HUDEP-2 (cell line): ENCODE results near the gene KRTAP5-2.
"Not testable (repeated sequence)": the region's sequence is repeated elsewhere in the genome, so short reads cannot be mapped to it uniquely, and the experiment has no call there.

Experiments used
- DNase-seq, 76 experiments: peaks; one replicate each; lab custom pipeline; 2025; ENCODE audit not compliant: unreplicated experiment in 76 of 76; lab: John Stamatoyannopoulos, UW

Gene KRTAP5-2

GRCh38 chr11:1628506-1629325, 30.6 kb upstream of the KRTAP5-2 start:
- DNase-seq, result peak in 28 of 76 experiments; percentile 0 to 53 (median 17)

GRCh38 chr11:1625541-1625940, 27.4 kb upstream of the KRTAP5-2 start:
- no peak for DNase-seq

- no peak for DNase-seq
Measured at GRCh38 chr11:1624621-1625020, 26.5 kb upstream of the KRTAP5-2 start.

- no peak for DNase-seq
Measured at GRCh38 chr11:1623716-1624115, 25.6 kb upstream of the KRTAP5-2 start.

GRCh38 chr11:1622086-1622485, 24.0 kb upstream of the KRTAP5-2 start, which contains the start of gene KRTAP5-4:
TSS of gene KRTAP5-4 (minus strand) at chr11:1622138. CDS start at chr11:1622093, 45 bp downstream.
- DNase-seq, result no peak

GRCh38 chr11:1619449-1619848, 21.4 kb upstream of the KRTAP5-2 start:
- no peak for DNase-seq

GRCh38 chr11:1618231-1618630, 20.1 kb upstream of the KRTAP5-2 start:
- DNase-seq, result no peak

GRCh38 chr11:1608363-1608762, 10.3 kb upstream of the KRTAP5-2 start, which contains the start of gene KRTAP5-3:
TSS of gene KRTAP5-3 (minus strand) at chr11:1608463. CDS start at chr11:1608385, 78 bp downstream.
- no peak for DNase-seq

GRCh38 chr11:1607901-1608300, 9.8 kb upstream of the KRTAP5-2 start:
- DNase-seq, result not testable (repeated sequence)

- DNase-seq, result not testable (repeated sequence)
Measured at GRCh38 chr11:1607156-1607845, 9.2 kb upstream of the KRTAP5-2 start.

- not testable (repeated sequence) for DNase-seq
Measured at GRCh38 chr11:1605923-1606322, 7.8 kb upstream of the KRTAP5-2 start.

- DNase-seq, result no peak
Measured at GRCh38 chr11:1604711-1605110, 6.6 kb upstream of the KRTAP5-2 start.

GRCh38 chr11:1604181-1604580, 6.1 kb upstream of the KRTAP5-2 start:
- DNase-seq, result no peak

GRCh38 chr11:1603629-1604028, 5.5 kb upstream of the KRTAP5-2 start:
- DNase-seq, result no peak

- not testable (repeated sequence) for DNase-seq
Measured at GRCh38 chr11:1601663-1602062, 3.6 kb upstream of the KRTAP5-2 start.

- DNase-seq, result no peak
Measured at GRCh38 chr11:1600626-1601025, 2.5 kb upstream of the KRTAP5-2 start.

GRCh38 chr11:1598816-1599215, 722 bp upstream of the KRTAP5-2 start:
- DNase-seq, result no peak

GRCh38 chr11:1598406-1598805, 312 bp upstream of the KRTAP5-2 start:
- DNase-seq, result not testable (repeated sequence)

GRCh38 chr11:1597331-1597993, 632 bp downstream of the KRTAP5-2 start:
- DNase-seq, result no peak

- not testable (repeated sequence) for DNase-seq
Measured at GRCh38 chr11:1596576-1597121, 1.4 kb downstream of the KRTAP5-2 start.
